Transverse colon (tissue), 4 donors: Measurements from ENCODE around the gene IGSF22. TPM values are rescaled to one million over a fixed set of nuclear protein-coding genes. Genes with fewer than 3 reads are reported as not detected.

Experiments
- DNase-seq: peaks from one replicate; pipeline ENCODE4 v3.0.0-alpha.2; 2019
- H3K27ac ChIP-seq, 4 donors: fragments of 200-600 bp; sonication (generic); 2 replicates each; pipeline ENCODE4 v1.5.1; 2016 to 2018; ENCODE audit warnings: inconsistent platforms in 4 of 4
- H3K27me3 ChIP-seq: fragments of 200-600 bp; sonication (generic); 2 replicates; pipeline ENCODE4 v1.5.1; 2017; ENCODE audit warnings: inconsistent platforms
- H3K36me3 ChIP-seq, 4 donors: fragments of 200-600 bp; sonication (generic); 2 replicates each; pipeline ENCODE4 v1.5.1; 2017 to 2019; ENCODE audit warnings: inconsistent platforms in 4 of 4
- H3K4me1 ChIP-seq, 4 donors: fragments of 200-600 bp; sonication (generic); 2 replicates each; pipeline ENCODE4 v1.5.1; 2017 to 2020; ENCODE audit warnings: inconsistent platforms in 4 of 4
- H3K4me3 ChIP-seq, 4 donors: fragments of 200-600 bp; sonication (generic); 1 replicate in 1 of 4; 2 replicates in 3 of 4; pipeline versions ENCODE4 v1.5.1 to v1.6.1; 2017 to 2019; ENCODE audit warnings: inconsistent platforms in 4 of 4
- H3K9me3 ChIP-seq, 2 donors: fragments of 200-600 bp; sonication (generic); 2 replicates each; pipeline ENCODE4 v1.5.1; 2017 to 2019; ENCODE audit warnings: inconsistent platforms in 2 of 2
- CTCF ChIP-seq, 5 experiments: fragments of 200-600 bp in 3 of 5; fragments of 450-650 bp in 2 of 5; sonication (generic) in 3 of 5; IDR thresholded peaks; 1 replicate in 2 of 5; 2 replicates in 3 of 5; pipeline ENCODE4 v1.5.1; 2016 to 2017; ENCODE audit warnings: antibody characterized with exemption in 5 of 5, inconsistent platforms in 3 of 5, mild to moderate bottlenecking in 2 of 5, moderate library complexity in 1 of 5
- EP300 ChIP-seq: sonication (generic); formaldehyde crosslinking; IDR thresholded peaks from one replicate; pipeline ENCODE4 v1.6.1; 2017; ENCODE audit warnings: antibody characterized with exemption, low read depth
- POLR2A ChIP-seq: fragments of 450-650 bp; IDR thresholded peaks from one replicate; pipeline ENCODE4 v1.6.1; 2016; ENCODE audit warnings: antibody characterized with exemption, mild to moderate bottlenecking, moderate library complexity
- POLR2AphosphoS5 ChIP-seq, 3 donors: sonication (generic); formaldehyde crosslinking; IDR thresholded peaks; one replicate each; pipeline ENCODE4 v1.6.1; 2016; ENCODE audit warnings: antibody characterized with exemption in 3 of 3
- WGBS, 2 donors: methylation state at CpG; one replicate each; pipeline ENCODE4 v1.1.5; 2018; ENCODE audit warnings: low coverage in 1 of 2; 5-methylcytosine and 5-hydroxymethylcytosine counted together
- in situ Hi-C, 4 donors: fragments of 200-750 bp; cut with MboI; loops; one replicate each; pipeline versions ENCODE4 v1.15.0 to v1.15.1; 2017; ENCODE audit warnings: low sequenced_read_pairs in 3 of 4, low pct_ligation_motif_present in 1 of 4, low pct_unique_long_range_greater_than_20kb in 1 of 4
- intact Hi-C: fragments of 100-400 bp; cut with DNase I; formaldehyde crosslinking; loops from one replicate; pipeline ENCODE4 v1.15.1; 2023; ENCODE audit warnings: low total_unique reads
- total RNA-seq, 4 donors: library from RNA; depleted of rRNA; stranded (reverse); fragments of >200 nt; gene quantifications; one replicate each; pipeline ENCODE4 v1.1.0, GENCODE V29; 2016

The IGSF22 gene
- total RNA-seq, 4 donors from 2014 or later, result 0.16 TPM; not detected in 3

GRCh38 chr11:18729426-18729825 lies 3.4 kb upstream of the IGSF22 start:
- Histone ChIP-seq H3K27me3 (no peaks in the 10 kb centered on the region), H3K36me3 (no peaks in the 10 kb centered on the region), H3K27ac (no peak overlapping the region), H3K4me3 (no peak overlapping the region), H3K9me3 (no peaks in the 10 kb centered on the region), H3K4me1 (no peaks in the 10 kb centered on the region)
- TF ChIP-seq POLR2AphosphoS5 (IDR thresholded peaks at IDR 0.05) (no peak), POLR2A (no peak), EP300 (no peak), CTCF (IDR thresholded peaks at IDR 0.05) (no peak)
- 77% methylated on average over 14 of the region's 16 CpGs; no CpG with 5 or more reads in 1 of the 2 donors for WGBS, 2 donors
- intact Hi-C loops, result no loop called here
- in situ Hi-C loops, result loop anchor here in 2 of 4 donors (25.0 kb wide), 3 partner anchors 167 to 617 kb away; partner anchors contain the start of genes SAAL1 (in 2 of the 2) and TSG101 (in 1 of the 2)
- DNase-seq, result no peak

DNA sequence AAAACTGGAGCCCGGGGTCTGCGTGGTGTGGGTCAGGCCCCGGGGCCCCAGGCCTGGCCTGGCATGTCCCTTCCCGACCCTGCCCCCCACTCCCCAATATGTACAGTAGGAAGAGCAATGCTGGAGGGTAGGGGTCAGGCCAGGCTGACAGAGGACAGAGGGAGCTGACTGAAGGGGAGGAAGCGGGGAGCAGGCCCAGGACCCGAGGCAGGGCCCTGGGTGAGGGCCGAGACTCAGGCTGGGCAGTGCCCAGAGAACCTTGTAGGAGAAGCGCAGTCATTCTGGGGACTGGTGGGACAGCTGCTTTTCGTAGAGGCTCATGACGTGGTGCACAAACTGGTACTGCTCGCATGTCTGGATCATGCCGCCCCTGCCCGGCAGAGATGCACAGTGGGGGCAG lies 2.7 kb upstream of the IGSF22 start:
- WGBS, 2 donors, result 93% methylated on average over 13 of the region's 13 CpGs; no CpG with 5 or more reads in 1 of the 2 donors

DNA sequence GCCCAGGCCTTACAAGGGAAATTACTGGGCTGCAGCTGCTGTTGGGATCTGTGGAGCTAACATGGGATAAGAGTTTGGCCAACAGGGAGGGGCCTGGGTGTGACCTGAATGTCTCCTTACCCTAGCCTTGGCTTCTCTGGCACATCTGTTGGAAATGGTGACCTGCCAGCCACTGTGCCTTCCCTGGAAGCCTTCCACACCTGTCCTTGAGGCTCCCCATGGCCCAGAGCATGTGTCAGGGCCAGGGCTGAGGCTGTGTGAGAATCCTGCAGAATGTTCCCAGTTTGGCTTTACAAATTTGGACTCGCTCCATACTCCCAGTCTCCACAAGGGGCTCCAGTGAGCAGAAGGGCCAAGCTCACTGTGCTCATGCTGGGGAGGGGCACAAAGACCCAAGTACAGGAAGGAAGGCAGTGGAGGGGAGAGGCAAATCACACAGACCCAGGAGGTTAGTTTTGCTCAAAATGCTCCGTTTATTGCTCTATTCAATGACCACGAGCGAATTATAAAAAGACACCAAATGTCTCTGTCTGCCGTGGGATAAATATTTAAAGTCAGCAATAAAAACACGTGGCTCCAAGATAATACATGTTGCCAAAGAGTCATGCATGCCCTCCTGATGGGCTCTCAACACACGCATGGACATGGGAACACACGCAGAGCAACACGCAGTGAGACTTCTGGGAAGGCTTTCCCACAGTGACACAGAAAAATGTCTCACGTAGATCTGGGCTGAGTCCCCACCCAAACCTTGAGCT lies 1.7 kb upstream of the IGSF22 start:
- peak; percentile 39 for DNase-seq
- in situ Hi-C loops, result loop anchor here in 2 of 4 donors (25.0 kb wide), 3 partner anchors 165 to 615 kb away; partner anchors contain the start of genes SAAL1 (in 2 of the 2) and TSG101 (in 1 of the 2)
- WGBS, 2 donors, result 30 to 43% methylated on average over 4 to 10 of the region's 10 CpGs
- no peak for TF ChIP-seq POLR2AphosphoS5 (IDR thresholded peaks at IDR 0.05)
- TF ChIP-seq CTCF (IDR thresholded peaks at IDR 0.05), result peak; percentile 56 to 74 (median 70)
- TF ChIP-seq EP300, result no peak
- no peak for TF ChIP-seq POLR2A
- Histone ChIP-seq H3K4me3 (no peak overlapping the region), H3K27me3 (no peaks in the 10 kb centered on the region), H3K4me1 (no peaks in the 10 kb centered on the region), H3K27ac (no peak overlapping the region), H3K36me3 (no peaks in the 10 kb centered on the region), H3K9me3 (no peaks in the 10 kb centered on the region)
- intact Hi-C loops, result no loop called here

More for the DNA sequence above, 2.7 kb upstream of the IGSF22 start:
- Histone ChIP-seq H3K36me3 (no peaks in the 10 kb centered on the region), H3K4me3 (no peak overlapping the region), H3K27me3 (no peaks in the 10 kb centered on the region), H3K27ac (no peak overlapping the region), H3K4me1 (no peaks in the 10 kb centered on the region), H3K9me3 (no peaks in the 10 kb centered on the region)
- TF ChIP-seq EP300 (no peak), CTCF (IDR thresholded peaks at IDR 0.05) (no peak), POLR2A (no peak), POLR2AphosphoS5 (IDR thresholded peaks at IDR 0.05) (no peak)
- intact Hi-C loops, result no loop called here
- no peak for DNase-seq
- in situ Hi-C loops, result loop anchor here in 2 of 4 donors (25.0 kb wide), 3 partner anchors 166 to 616 kb away; partner anchors contain the start of genes SAAL1 (in 2 of the 2) and TSG101 (in 1 of the 2)

- no peak overlapping the region for H3K4me3 ChIP-seq
- H3K27ac ChIP-seq, result no peak overlapping the region
- TF ChIP-seq EP300, result no peak
- no peak for TF ChIP-seq POLR2AphosphoS5 (IDR thresholded peaks at IDR 0.05)
- TF ChIP-seq POLR2A, result no peak
- no peak for TF ChIP-seq CTCF (IDR thresholded peaks at IDR 0.05)
- in situ Hi-C loops, result no loop called here
- WGBS, 2 donors, result 47 to 83% methylated on average over 1 to 7 of the region's 7 CpGs
- peaks cover 9 to 19% (median 17%) of the 10 kb centered on the region in 4 donors for H3K4me1 ChIP-seq
- H3K36me3 ChIP-seq, result no peaks in the 10 kb centered on the region
- H3K9me3 ChIP-seq, result no peaks in the 10 kb centered on the region
- intact Hi-C loops, result no loop called here
- H3K27me3 ChIP-seq, result no peaks in the 10 kb centered on the region
- no peak for DNase-seq
Observed at GRCh38 chr11:18723991-18724390, 2.0 kb downstream of the IGSF22 start.
